Brain pericyte (primary cell): Measurements from ENCODE around the gene DUSP7.
A peak's percentile ranks its signal among the peaks of the same experiment; 100 is the strongest.

Experiments
- DNase-seq: peaks from one replicate; pipeline ENCODE4 v3.0.0-alpha.2; 2012; ENCODE audit warnings: low read depth, low spot score

The DUSP7 gene

GRCh38 chr3:52056521-52056967 lies at the start of gene DUSP7:
Gene DUSP7 (minus strand): TSS chr3:52056571. CDS start chr3:52056366, 205 bp downstream.
- no peak for DNase-seq

- DNase-seq: no peak
Measured at GRCh38 chr3:52104684-52105640, 48.6 kb upstream of the DUSP7 start.

DNA sequence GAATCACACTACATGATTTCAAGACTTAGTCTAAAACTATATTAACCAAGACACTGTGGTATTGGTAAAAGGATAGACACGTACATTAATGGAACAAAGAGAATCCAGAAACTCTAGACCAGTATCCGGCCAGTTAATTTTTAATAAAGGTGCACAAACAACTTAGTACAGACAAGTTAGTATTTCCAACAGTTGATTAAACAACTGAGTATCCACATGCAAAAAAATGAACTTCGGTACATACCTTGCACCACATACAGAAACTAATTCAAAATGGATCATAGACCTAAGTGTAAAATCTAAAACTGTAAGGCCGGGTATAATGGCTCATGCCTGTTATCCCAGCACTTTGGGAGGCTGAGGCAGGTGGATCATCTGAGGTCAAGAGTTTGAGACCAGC lies 46.6 kb upstream of the DUSP7 start:
- no peak for DNase-seq

- no peak for DNase-seq
Measured at GRCh38 chr3:52099001-52099401, 42.6 kb upstream of the DUSP7 start.

GRCh38 chr3:52097851-52098507 lies 41.6 kb upstream of the DUSP7 start:
- DNase-seq: no peak

GRCh38 chr3:52095990-52096775 lies 39.8 kb upstream of the DUSP7 start:
- no peak for DNase-seq

GRCh38 chr3:52094571-52095485 lies 38.5 kb upstream of the DUSP7 start:
- DNase-seq: no peak

GRCh38 chr3:52093756-52094545 lies 37.6 kb upstream of the DUSP7 start:
- DNase-seq: no peak

- no peak for DNase-seq
Measured at GRCh38 chr3:52092891-52093290, 36.5 kb upstream of the DUSP7 start.

GRCh38 chr3:52092271-52092660 lies 35.9 kb upstream of the DUSP7 start:
- no peak for DNase-seq

DNA sequence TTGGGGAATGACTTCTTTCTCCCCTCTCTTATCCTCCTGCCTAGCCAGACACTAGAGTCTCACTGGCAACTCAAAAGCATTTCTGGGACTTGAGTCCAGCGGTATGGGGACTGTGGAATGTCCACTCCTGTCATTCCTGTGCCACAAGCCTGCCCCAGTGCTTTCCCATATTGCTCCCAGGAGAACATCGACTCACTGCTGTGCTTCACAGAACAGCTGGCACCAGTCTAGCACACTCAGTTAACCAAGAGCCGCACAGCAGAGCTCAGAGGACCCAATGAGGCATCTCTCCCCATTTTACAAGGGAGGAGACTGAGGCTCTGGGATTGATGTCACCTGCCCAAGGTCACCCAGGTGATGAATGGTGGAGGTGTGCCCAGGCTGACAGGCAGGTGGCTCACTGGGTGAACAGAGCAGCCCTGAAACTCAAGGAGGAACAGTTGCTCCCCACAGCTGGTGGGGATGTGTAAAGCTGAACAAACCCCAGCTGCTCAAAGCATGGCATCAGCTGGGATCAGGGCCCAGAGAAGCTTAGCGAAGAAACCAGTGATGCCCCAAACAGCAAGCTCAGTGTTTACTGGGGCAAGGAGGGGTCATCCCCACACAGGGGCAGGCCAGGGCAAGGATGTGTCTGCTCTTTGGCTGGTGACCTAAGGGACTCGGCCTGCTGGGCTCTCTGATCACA lies 35.4 kb upstream of the DUSP7 start:
- no peak for DNase-seq

DNA sequence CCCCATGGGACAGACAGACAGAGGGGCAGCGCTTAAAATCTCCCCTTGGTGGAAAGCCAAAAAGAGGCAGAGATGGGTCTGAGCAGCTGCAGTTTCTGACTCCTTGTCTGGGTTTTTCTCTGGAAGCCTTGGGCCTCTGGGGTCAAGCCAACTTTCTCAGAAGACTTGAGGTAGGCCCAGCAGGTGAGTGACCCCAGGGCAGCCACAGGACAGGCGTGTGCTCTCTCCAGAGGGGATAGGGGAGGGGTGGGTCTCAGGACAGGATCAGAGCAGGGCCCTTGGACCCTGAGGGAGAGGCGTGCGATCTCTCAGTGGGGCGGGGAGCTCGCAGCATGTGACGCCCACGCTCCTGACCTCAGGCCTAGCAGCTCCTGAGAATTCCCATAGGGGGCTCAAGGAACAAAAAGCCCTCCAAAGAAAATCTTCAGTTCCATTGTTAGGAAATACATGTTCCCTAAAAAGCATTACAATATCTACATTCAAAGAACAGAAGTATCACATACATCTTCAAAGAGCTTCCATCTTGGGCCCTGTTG lies 34.6 kb upstream of the DUSP7 start:
- DNase-seq: no peak

DNA sequence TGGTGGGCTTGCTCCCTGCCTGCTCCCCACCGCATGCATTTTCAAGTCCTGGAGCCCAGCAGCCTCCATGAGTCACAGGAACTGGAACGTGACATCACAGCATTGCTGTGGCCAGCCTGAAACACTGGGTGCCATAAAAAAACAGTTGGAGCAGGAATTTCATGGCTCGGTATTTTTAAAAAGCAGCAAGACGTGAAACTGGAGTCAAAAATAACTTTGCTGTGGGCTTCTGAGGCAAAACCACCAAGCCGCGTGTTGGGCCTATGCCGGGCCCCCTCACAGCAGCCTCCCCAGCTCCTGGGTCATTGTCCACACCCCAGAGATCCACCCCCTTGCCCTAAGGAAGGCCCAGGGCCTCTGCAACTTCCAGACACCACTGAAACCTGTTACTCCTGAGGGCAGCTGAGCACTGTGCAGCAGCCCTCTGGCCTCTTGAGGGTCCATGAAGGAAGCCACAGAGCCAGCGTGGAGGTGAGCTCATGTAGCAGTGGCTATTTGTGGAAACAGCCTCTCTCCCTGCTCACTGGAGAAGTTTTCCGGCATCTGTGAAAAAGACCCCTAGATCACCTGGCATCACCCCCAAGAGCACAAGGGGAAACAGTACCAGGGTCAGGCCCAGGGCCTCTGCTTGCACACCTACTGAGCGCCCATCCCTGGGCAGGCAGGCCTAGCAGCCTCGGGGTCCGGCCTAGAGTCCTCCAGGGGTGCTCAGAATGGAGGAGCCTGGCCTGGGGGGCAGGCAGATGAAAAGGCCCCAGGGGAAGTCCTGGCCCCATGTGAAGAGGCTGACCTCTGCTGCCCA lies 34.0 kb upstream of the DUSP7 start:
- DNase-seq: peak; percentile 74

DNA sequence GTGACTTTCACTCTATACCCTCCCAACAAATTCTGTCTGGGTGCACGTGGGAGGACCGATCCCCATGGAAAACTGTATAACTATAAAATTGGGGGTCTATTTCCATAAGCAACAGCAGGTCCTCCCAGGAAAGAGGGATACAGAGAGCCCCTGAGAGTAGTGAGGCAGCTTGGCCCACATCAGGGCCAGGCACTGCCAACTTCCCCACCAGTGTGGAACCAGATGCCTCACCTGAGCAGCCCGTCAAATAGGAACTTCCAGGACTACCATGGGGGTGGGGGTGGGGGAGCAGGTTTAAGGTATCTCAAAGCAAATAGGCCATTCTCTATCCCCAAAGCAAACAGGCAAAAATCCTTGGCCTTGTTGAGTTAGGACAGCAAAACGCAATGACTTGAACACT lies 33.3 kb upstream of the DUSP7 start:
- DNase-seq: no peak

DNA sequence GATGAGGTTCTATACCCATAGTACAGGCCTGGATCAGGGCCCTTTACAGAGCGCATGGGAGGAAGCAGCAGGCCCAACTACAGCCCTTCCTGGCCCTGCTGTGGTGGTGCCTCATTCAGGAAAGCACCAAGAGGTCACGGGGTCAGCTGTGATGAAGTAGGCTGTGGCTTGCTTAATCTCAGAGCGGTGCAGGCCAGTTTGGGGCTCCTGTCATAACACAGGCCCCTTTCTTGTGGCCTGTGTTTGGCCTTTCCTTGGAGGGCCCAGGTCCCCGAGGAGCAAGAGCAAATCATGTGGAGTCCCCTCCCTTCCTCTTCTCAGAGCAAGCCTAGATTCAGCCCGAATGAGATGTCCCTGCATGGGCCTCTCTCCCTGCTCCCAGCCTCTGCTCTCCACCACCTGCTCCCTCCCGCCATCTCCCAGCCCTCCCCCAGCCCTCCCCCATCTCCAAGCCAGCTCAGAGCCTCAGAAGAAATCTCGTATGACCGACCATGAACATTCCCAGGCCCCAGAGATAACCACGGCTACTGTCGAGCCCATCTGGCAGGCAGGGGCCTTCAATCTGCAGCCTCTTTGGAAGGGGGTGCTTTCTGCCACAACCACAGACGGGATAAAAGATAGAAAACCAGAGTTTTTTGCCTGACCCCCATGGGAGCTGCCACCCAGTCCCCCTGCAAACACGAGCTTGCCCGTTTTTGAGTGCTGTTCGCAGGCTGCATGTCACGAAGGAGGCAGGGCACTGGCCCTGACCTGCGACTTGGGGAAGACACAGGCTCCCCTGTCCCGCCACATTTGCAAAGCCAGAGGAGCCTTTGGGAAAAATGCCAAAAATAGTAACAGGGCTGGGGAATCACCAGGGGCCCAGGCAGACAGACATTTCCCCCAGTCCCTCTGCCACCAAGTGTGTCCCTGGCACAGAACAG lies 32.3 kb upstream of the DUSP7 start:
- DNase-seq: no peak

GRCh38 chr3:52087731-52088130 lies 31.4 kb upstream of the DUSP7 start:
- no peak for DNase-seq

- no peak for DNase-seq
Measured at GRCh38 chr3:52086976-52087663, 30.7 kb upstream of the DUSP7 start.
